PC-3 (cell line): ENCODE results near the gene EGR2.

Source experiments
- EZH2 ChIP-seq: fragments of 300-600 bp; sonication (generic); IDR thresholded peaks from one replicate; pipeline ENCODE4 v1.6.1; 2017; ENCODE audit warnings: antibody characterized with exemption, mild to moderate bottlenecking, low read length; ENCODE audit not compliant: unreplicated experiment
- EZH2phosphoT487 ChIP-seq: fragments of 300-600 bp; sonication (generic); IDR thresholded peaks from 2 replicates; pipeline ENCODE4 v1.6.1; 2018; ENCODE audit warnings: mild to moderate bottlenecking, antibody characterized with exemption, low read length, borderline replicate concordance
- TF ChIP-seq, protein P1 (sequence below): fragments of 300-600 bp; sonication (generic); conservative IDR thresholded peaks from 2 replicates; pipeline ENCODE4 v1.5.1; 2017; ENCODE audit warnings: antibody characterized with exemption, low read depth, mild to moderate bottlenecking, low read length

DNA sequence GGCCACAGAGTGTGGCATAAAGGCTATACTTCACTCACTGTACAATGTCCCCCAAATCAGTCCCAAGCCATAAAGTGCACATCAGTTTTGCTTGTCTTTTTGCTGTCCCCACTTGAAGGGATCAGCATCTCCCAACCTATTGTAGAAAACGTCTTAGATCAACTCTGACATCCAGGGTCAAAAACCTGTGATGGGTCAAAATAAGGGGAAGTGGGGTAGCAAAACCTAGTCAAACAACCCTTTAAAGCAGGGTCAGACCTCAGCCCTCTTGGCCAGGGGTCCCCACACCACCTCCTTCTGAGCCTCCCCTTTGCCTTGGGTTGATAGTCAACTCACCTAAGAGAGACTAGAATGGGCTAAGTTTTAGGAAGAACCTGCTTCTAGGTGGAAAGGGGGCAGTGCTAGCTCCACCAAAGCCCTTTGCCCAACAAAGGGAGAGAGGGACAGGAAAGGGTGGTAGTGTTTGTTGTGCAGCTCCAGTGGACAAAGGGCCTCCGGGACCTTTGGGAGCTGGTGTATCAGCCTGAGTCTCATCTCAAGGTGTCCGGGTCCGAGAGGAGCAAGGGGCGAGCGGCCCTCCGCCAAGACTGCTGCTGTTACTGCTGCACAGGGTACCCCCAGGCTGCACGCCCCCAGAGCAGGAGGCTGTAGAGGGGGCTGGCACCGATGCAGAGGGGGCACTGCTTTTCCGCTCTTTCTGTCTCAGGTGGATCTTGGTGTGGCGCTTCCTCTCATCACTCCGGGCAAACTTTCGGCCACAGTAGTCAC is 3.3 kb downstream of the EGR2 start:
- TF ChIP-seq, protein P1, sequence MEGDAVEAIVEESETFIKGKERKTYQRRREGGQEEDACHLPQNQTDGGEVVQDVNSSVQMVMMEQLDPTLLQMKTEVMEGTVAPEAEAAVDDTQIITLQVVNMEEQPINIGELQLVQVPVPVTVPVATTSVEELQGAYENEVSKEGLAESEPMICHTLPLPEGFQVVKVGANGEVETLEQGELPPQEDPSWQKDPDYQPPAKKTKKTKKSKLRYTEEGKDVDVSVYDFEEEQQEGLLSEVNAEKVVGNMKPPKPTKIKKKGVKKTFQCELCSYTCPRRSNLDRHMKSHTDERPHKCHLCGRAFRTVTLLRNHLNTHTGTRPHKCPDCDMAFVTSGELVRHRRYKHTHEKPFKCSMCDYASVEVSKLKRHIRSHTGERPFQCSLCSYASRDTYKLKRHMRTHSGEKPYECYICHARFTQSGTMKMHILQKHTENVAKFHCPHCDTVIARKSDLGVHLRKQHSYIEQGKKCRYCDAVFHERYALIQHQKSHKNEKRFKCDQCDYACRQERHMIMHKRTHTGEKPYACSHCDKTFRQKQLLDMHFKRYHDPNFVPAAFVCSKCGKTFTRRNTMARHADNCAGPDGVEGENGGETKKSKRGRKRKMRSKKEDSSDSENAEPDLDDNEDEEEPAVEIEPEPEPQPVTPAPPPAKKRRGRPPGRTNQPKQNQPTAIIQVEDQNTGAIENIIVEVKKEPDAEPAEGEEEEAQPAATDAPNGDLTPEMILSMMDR: no peak
- TF ChIP-seq EZH2: no peak
- no peak for TF ChIP-seq EZH2phosphoT487
